Lower lobe of right lung (tissue), 2 donors: ENCODE results near the gene PHACTR1. TPM values are rescaled to one million over a fixed set of nuclear protein-coding genes. Genes with fewer than 3 reads are reported as not detected.

Experiments
- ATAC-seq, 2 donors: fragments of 200-7000 bp; cut with Tn5 transposase; one replicate each; pipeline ENCODE4 v1.9.1; 2020 to 2022; ENCODE audit warnings: mild to moderate bottlenecking in 2 of 2, moderate library complexity in 2 of 2
- DNase-seq: peaks from one replicate; pipeline ENCODE4 v3.0.0-alpha.2; 2020
- H3K27ac ChIP-seq: fragments of 200-600 bp; one replicate; pipeline ENCODE4 v1.8.0; 2022
- H3K27me3 ChIP-seq: fragments of 200-600 bp; one replicate; pipeline ENCODE4 v1.8.0; 2022; ENCODE audit warnings: low read depth
- H3K36me3 ChIP-seq: fragments of 200-600 bp; one replicate; pipeline ENCODE4 v1.8.0; 2022; ENCODE audit warnings: mild to moderate bottlenecking
- H3K4me1 ChIP-seq: fragments of 200-600 bp; one replicate; pipeline ENCODE4 v1.8.0; 2022
- H3K4me3 ChIP-seq: fragments of 200-600 bp; one replicate; pipeline ENCODE4 v1.8.0; 2022; ENCODE audit warnings: mild to moderate bottlenecking
- H3K9me3 ChIP-seq: fragments of 200-600 bp; one replicate; pipeline ENCODE4 v1.8.0; 2022
- CTCF ChIP-seq: fragments of 200-600 bp; IDR thresholded peaks from one replicate; pipeline ENCODE4 v1.8.0; 2022; ENCODE audit warnings: antibody characterized with exemption, mild to moderate bottlenecking
- intact Hi-C: fragments of 100-400 bp; cut with DNase I; formaldehyde crosslinking; loops from one replicate; pipeline ENCODE4 v1.11.0; 2022
- total RNA-seq: library from RNA; stranded (reverse); fragmentation: NEBNext Ultra II Directional; extraction: Animal tissue kit (Norgen Biotek cat#: 25700); gene quantifications from one replicate; pipeline ENCODE4 v1.2.1, GENCODE V29; 2021
- donor health status: DM: no; HTN: yes; CAD: no; lungs with severe emphysema.

PHACTR1 gene
- total RNA-seq, 1 donor from 2014 or later = 91.0 TPM

GRCh38 chr6:12865671-12866181, 149.2 kb downstream of the PHACTR1 start:
- no peaks in the 10 kb centered on the region for H3K27me3 ChIP-seq
- no peaks in the 10 kb centered on the region for H3K4me1 ChIP-seq
- ATAC-seq (no peak), DNase-seq (no peak)
- H3K27ac ChIP-seq = no peak overlapping the region
- no peaks in the 10 kb centered on the region for H3K9me3 ChIP-seq
- H3K4me3 ChIP-seq = no peak overlapping the region
- no peaks in the 10 kb centered on the region for H3K36me3 ChIP-seq
- intact Hi-C loops = no loop called here
- no peak for TF ChIP-seq CTCF

- DNase-seq (no peak), ATAC-seq (no peak)
- TF ChIP-seq CTCF = no peak
- Histone ChIP-seq H3K4me1 (no peaks in the 10 kb centered on the region), H3K27ac (no peak overlapping the region), H3K36me3 (no peaks in the 10 kb centered on the region), H3K4me3 (no peak overlapping the region), H3K27me3 (no peaks in the 10 kb centered on the region), H3K9me3 (no peaks in the 10 kb centered on the region)
- intact Hi-C loops = no loop called here
These were observed 150.0 kb downstream of the PHACTR1 start for GRCh38 chr6:12866422-12867029.

GRCh38 chr6:12869816-12870432, 153.4 kb downstream of the PHACTR1 start:
- Histone ChIP-seq H3K27ac (no peak overlapping the region), H3K4me3 (no peak overlapping the region), H3K4me1 (no peaks in the 10 kb centered on the region), H3K27me3 (no peaks in the 10 kb centered on the region), H3K9me3 (no peaks in the 10 kb centered on the region), H3K36me3 (no peaks in the 10 kb centered on the region)
- intact Hi-C loops = no loop called here
- DNase-seq = no peak
- TF ChIP-seq CTCF = no peak
- ATAC-seq = no peak

GRCh38 chr6:12873691-12874090, 157.1 kb downstream of the PHACTR1 start:
- no peak for TF ChIP-seq CTCF
- Histone ChIP-seq H3K27ac (no peak overlapping the region), H3K9me3 (no peaks in the 10 kb centered on the region), H3K4me1 (no peaks in the 10 kb centered on the region), H3K27me3 (no peaks in the 10 kb centered on the region), H3K36me3 (no peaks in the 10 kb centered on the region), H3K4me3 (no peak overlapping the region)
- DNase-seq = no peak
- ATAC-seq = no peak
- intact Hi-C loops = no loop called here

GRCh38 chr6:12875051-12875450, 158.5 kb downstream of the PHACTR1 start:
- no peak overlapping the region for H3K4me3 ChIP-seq
- no peak for DNase-seq
- no peaks in the 10 kb centered on the region for H3K4me1 ChIP-seq
- H3K9me3 ChIP-seq = no peaks in the 10 kb centered on the region
- H3K27me3 ChIP-seq = no peaks in the 10 kb centered on the region
- no peak for ATAC-seq
- no peak overlapping the region for H3K27ac ChIP-seq
- no peaks in the 10 kb centered on the region for H3K36me3 ChIP-seq
- no peak for TF ChIP-seq CTCF
- intact Hi-C loops = no loop called here
